Fibroblast of skin of left quadriceps (primary cell): ENCODE data around the gene TSPEAR.
"Not testable (repeated sequence)": the region's sequence is repeated elsewhere in the genome, so short reads cannot be mapped to it uniquely, and the experiment has no call there.

ENCODE experiments used
- DNase-seq, 2 experiments: peaks; one replicate each; pipeline ENCODE4 v3.0.0-alpha.2; 2013; ENCODE audit warnings: low read depth in 2 of 2

TSPEAR gene

DNA sequence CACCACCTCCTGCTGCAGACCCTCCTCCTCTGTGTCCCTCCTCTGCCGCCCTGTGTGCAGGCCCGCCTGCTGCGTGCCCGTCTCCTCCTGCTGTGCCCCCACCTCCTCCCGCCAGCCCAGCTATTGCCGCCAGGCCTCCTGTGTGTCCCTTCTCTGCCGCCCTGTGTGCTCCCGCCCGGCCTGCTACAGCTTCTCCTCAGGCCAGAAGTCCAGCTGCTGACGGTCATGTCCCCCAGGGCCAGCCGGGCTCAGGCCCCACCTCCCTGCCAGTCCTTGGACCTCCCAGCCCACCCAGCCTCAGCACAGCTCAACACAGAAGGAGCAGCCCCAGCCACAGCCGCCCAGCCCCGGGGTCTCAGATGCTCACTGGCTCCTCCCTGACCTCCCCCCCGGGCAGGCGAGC, 83.5 kb downstream of the TSPEAR start:
- not testable (repeated sequence) for DNase-seq

DNA sequence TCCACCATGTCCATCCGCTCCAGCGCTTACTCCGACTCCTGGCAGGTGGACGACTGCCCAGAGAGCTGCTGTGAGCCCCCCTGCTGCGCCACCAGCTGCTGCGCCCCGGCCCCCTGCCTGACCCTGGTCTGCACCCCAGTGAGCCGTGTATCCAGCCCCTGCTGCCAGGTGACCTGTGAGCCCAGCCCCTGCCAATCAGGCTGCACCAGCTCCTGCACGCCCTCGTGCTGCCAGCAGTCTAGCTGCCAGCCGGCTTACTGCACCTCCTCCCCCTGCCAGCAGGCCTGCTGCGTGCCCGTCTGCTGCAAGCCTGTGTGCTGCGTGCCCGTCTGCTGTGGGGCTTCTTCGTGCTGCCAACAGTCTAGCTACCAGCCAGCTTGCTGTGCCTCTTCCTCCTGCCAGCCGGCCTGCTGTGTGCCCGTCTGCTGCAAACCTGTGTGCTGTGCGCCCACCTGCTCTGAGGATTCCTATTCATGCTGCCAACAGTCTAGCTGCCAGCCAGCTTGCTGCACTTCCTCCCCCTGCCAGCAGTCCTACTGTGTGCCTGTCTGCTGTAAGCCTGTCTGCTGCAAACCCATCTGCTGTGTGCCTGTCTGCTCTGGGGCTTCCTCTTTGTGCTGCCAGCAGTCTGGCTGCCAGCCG, 84.1 kb downstream of the TSPEAR start:
- DNase-seq = not testable (repeated sequence)

DNA sequence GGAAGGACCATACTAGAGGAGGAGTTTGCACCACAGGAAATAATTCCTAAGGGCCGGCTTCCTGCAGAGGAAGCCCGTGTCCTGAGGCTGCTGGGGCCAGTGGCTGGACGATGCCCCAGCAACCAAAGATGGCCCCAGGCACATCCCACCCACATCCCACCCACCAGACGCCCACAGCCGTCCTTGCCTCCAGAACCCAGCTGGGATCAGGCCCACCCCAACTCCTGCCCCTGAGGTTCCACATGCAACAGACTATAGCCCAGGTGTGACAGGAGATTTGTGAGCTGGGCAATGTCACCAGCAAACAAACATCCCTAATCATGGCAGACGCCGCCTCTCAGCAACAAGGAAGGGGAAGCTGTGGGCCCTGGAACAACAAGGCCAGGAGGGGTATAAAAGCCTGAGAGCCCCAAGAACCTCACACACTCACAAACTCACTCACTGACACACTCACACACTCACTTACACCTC, 84.7 kb downstream of the TSPEAR start, which contains the start of gene KRTAP10-9:
Gene KRTAP10-9, plus strand, starts transcription at position 421 of the 471 bp plus-strand sequence. CDS start 79 bp downstream, outside the sequence.
- no peak for DNase-seq

DNA sequence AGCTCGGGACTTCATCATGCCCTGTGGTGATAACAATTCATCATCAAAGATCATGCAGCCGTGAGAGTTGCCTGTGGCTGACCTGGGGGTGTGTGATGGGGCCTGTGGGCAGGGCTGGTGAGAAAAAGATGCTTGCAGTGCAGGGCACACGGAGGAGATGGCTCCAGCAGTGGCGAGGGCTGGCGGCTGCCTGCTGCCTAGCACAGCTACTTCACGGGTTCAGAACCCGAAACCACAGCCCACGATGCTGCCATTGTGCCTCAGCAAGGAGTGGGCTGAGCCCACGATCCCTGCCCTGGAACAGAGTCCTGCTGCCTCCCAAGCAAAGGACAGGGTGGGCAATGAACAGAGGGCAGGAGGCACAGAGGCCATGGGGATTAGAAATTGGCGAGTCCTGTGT, 85.1 kb downstream of the TSPEAR start:
- DNase-seq = no peak

DNA sequence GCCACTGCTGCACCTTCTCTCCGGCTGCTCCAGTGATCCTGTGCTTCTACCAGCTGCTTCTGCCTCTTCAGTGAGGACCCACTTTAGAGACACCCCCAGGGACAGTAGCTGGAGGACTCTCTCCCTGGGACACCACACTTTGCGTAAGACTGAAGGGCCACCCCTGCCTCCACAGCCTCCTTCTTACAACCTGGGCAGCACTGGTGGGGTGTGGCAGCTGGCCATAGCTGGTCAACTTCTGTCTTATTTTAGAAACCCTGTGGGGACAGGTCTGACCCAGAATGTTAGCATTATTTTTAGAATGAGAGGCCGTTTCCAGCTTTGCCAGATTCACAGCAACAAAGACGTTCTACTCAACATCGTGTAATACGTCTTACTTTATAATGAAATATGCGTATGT, 85.6 kb downstream of the TSPEAR start:
- DNase-seq = no peak

DNA sequence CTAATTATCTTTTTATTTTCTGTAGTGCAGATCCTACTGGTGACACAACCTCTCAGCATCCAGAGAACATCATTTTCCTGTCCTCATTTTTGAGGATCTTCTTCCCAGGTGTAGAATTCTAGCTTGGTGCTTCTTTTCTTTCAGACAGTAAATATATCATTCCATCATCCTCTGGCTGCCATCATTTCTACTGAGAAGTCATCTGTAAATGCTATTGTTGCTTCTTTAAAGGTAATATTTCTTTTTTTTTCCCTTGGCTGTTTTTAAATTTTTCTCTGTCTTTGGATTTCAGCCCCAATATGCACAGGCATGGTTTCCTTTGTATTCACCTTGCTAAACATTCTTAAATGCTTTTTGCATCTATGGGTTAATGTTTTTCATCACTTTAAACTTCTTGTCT, 87.8 kb downstream of the TSPEAR start:
- no peak for DNase-seq

DNA sequence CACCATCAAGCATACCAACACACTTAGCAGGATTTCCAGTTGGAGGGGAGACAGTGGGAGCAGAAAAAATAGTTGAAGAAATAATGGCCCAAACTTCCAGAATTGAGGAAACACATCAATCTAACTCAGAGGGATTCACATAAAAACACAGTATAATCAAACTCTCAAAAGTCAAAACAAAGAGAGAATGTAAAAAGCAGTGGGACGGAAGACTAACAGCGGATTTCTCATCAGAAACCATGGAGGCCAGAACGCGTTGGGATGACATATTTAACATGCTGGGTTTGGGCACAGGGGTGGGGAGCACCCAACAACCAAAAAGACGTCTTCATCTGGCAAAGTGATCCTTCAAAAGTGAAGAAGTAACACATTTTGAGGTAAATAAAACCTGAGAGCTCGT, 91.5 kb downstream of the TSPEAR start:
- no peak for DNase-seq

DNA sequence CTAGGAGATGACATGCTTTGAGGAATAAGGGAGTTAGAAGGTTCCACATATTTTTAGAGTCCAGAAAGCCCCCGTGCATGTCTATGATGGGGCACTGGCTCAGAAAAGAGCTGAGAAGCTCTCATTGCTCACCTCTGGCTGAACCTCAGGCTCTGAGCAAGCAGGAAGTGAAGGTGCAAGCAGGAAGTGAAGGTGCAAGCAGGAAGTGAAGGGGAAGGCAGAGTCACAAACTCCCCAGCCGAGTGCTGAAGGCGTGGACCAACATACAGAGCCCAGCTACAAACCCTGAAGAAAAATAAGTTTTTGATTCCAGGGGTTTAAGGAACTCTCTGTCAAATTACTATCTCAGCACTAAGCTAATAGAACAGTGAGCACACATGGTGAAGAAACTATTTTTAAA, 92.5 kb downstream of the TSPEAR start:
- DNase-seq = no peak

DNA sequence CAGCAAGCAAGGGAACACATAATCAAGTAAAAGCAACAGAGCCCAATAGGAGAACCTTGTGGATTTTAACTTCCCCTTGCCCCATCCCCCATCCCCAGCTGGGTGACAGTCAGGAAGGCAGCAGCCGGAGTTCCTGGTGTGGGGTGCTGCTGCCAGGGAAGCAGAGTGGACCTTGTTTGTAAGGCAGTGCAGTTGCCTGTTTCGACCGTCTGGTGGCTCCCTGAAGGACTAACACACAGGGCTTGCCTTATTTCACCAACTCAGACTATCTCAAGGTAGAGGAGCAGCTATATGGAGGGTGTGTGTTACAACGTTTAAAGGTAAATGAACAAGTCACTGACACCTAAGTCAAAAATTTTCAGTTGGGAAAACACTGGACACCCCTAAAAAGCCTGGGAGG, 92.9 kb downstream of the TSPEAR start:
- DNase-seq = no peak

DNA sequence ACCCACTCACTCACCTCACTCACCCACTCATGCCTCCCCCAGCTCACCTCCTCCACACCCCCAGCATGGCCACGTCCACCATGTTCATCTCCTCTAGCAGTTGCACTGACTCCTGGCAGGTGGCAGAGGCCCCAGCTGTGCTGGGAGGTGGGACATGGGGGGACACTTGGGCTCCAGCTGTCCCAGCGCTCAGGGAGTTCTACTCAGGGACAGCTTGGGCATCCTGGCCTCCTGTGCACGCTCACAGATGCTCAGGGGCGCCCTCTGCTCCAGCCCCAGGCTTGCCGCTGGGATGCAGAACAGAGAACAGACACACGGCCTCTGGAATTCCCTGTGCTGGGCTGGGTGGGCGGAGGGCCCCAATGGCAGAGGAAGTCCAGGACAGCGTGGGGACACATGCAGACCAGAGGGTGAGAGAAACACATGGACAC, 94.3 kb downstream of the TSPEAR start:
- DNase-seq = no peak

DNA sequence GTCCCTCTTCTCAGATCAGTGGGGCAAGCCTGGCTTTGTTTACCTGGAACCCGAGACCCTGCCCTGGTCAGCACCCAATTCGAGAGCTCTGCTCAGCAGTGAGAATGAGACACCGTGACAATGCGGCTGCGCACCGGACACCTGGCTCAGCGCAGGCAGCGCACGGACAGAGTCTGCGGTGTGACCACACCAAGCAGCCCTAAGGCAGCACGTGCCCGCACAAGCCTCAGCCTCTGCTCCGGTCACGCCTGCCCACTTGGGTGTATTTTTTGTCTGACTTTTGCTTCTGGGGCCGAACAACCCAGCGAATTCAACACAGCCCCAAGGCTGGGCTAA, 94.8 kb downstream of the TSPEAR start:
- DNase-seq = no peak

DNA sequence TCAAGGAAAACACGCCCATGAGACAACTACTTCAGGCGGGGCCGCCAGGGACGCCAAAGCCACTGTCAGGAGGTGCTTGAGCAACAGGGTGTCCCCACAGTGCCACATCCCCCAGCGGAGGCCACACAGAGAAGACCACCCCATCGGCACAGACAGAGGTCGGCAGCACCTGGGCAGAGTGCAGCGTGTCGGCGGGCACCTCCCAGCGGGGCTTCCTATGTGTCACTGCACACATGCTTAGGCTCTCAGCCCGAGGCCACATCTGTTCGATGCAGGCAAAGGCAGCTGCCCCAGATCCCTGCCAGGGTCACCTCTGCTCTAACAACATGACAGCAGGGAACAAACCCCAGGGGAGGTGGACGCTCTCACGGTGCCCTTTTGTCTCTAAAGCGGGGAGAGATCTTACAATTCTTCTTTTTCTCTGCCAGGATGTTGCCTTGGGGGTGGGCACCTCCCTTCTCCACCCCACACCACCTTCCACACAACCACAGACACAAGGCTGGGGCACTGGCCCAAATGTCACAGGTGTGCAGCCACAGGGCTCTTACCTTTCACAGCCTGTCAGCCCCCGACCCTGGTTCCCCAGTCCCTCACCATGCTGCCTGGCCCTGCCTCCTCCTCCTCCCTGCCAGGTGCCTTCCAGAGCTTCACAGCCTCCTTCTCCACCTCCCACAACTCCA, 95.3 kb downstream of the TSPEAR start:
- no peak for DNase-seq

DNA sequence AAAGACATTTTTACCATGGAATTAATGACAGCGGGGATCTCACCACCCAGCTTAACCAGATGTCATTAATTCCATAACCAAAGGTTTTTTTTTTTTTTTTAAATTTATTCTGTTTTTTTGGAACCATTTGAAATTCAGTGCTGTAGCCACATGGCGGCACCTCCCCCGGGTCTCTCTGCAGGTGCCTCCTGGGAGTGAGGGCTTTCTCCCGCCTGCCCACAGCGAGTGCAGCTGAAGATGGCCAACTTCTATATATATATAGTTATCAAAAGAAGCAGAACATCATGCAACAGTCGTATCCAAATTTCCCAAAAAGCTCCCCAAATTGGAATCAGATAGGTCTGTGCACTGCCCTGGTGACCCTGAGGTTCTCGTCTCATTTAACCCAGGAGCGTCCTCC, 95.9 kb downstream of the TSPEAR start:
- DNase-seq = no peak

DNA sequence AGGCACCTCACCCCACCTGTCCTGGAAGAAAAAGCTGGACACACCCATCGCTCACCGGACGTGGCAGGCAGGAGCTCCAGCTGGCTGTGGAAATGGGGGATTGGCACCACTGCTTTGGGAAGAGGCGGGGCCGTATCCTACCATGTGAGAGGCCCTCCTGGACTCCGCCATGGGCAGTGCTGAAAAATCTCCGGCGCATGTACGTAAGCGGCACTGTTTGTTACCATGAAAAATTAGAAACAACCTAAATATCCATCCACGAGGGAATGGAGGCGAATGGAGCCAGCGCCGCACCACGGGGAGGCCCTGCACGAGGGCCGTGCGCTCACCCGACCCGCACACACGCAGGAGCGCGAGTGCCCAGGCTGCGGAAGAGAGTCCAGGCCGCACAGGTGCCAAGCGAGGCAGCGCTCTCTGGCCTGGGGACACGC, 96.4 kb downstream of the TSPEAR start:
- DNase-seq = no peak

DNA sequence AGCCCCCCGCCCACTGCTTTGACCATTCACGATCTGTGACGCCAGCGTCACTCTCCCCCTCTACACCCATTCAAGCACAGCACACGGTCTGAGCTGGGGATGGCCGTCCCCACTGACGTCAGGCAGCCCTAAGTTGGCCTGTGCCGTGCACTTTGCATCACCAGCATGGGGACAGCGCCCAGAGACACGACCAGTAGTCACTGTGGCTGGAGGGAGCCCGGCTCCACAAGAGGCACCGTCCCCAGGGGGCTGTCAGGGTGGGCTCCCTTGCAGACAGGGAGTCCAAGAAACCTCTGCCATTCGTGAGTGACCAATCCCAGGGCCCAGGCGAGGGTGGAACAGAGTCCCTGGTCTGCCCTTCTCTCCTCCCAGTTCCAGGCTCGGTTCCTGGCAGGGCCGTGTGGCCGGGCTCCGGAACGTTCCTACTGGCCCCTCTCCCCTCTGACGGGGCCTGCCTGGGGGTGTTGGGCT, 97.2 kb downstream of the TSPEAR start:
- no peak for DNase-seq

DNA sequence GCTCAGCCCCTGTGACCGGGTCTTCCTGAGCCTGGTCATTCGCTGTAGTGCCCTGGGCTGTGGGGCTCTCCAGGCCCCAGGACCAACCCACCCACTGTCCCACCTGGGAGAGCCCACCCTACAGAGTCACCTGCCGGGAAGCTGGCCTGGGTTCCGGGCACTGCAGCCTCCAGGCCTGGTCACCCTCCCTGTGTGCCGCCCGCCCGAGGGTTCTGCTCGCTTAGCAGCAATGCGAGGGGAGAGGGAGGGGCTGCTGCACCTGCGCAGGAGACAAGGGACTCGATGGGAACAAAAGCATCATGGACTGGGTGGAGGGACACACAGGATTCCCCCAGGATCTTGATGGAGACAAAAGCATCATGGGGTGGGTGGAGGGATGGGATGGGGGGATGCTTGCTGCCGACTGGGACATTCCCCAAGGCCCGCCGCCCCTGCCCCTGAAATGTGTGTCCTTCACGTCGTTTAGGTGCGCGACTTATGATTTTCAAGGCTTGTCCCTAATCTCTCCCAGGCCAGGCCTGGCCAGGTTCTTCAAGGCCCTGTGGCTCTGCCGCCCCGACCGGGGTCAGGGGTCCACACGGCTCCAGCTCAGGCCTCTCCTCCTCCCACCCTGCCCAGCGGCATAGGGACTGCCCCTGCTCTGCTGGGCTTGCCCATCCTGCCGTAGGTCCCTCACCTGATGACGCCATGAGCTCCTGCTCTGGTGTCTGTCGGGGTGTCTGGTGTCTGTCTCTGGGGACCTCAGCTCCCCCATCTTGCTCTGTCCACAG, 97.8 kb downstream of the TSPEAR start:
- DNase-seq = no peak

DNA sequence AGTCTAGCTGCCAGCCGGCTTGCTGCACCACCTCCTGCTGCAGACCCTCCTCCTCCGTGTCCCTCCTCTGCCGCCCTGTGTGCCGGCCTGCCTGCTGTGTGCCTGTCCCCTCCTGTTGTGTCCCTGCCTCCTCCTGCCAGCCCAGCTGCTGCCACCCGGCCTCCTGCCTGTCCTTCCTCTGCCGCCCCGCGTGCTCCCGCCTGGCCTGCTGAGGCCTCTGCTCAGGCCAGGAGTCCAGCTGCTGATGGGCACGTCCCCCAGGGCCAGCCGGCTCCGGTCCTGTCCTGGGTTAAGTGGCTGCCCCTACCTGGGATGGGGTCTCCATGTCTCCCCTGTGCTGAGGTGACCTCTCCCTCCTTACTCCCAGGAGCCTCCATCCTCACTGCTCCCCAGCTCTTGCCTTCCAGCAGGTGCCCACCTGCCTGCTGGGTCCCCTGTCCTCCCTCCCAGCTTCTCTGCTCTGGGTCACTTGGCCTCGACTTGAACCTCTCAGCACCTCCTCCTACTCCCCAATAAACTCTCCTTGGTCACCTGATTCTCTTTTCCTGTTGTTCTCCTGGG, 98.6 kb downstream of the TSPEAR start:
- DNase-seq = no peak

DNA sequence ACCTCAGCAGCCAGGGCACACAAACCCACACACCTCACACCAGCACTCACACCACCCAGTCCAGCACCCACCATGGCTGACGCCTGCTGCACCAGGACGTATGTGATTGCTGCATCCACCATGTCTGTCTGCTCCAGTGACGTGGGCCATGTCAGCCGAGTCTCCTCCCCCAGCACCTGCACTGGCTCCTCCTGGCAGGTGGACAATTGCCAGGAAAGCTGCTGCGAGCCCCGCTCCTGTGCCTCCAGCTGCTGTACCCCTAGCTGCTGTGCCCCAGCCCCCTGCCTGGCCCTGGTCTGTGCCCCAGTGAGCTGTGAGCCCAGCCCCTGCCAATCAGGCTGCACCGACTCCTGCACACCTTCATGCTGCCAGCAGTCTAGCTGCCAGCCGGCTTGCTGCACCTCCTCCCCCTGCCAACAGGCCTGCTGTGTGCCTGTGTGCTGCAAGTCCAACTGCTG, 99.3 kb downstream of the TSPEAR start, which contains the start of gene KRTAP10-8:
Gene KRTAP10-8, plus strand, starts transcription at position 51 of the 458 bp plus-strand sequence. Its CDS starts 22 bp downstream, at position 73.
- no peak for DNase-seq

DNA sequence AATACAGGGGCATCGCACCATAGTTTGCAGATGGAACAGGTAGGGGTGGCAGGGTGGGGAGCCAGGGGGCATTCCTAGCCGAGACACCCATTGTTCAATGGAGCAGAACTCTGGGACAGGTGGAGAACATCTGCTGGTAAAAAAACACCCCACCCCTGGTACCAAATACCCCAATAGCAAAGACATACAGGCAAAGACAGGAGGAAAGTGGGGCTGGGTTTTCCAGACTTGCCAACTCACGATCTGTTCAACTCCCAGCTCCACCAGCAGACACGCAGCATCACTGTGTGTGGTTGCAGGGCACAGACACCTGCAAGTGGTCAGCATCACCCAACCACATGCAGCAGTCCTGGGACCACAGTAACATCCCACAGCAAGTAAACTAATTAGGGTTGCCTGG, 99.8 kb downstream of the TSPEAR start:
- no peak for DNase-seq

DNA sequence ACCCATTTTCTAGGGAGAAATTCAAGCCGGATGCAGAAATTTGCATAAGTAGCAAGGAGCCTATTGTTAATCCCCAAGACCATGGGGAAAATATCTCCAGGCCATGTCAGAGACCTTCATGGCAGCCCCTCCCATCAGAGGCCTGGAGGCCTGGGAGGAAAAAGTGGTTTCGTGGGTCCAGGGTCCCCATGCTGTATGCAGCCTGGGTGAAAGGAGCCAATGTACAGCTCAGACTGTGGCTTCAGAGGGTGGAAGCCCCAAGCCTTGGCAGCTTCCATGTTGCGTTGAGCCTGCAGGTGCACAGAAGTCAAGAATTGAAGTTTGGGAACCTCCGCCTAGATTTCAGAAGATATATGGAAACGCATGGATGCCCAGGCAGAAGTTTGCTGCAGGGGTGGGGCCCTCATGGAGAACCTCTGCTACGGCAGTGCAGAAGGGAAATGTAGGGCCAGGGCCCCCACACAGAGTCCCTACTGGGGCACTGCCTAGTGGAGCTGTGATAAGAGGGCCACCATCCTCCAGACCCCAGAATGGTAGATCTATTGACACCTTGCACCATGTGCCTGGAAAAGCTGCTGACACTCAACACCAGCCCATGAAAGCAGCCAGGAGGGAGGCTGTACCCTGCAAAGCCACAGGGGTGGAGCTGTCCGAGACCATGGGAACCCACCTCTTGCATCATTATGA, 101.1 kb downstream of the TSPEAR start:
- not testable (repeated sequence) for DNase-seq

DNA sequence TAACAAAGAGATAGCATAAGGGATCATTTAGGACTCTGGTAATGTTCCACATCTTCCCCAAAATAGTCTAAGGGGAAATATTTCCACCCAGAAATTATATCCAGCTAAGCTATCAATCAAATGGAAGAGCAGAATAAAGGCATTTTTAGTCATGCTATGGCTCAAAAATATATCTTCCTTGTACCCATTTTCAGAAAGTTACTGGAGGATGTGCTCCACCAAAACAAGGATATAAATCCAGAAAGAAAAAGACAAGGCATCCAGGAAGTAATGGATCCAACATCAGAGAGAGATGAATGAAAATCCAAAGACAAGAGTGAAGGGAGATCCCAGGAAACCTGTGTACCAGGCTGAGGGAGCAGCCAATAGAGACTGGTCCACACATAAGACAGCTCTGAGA, 102.2 kb downstream of the TSPEAR start:
- DNase-seq = no peak
